HG03066 (cell line): ENCODE measurements around the gene NPHP4.
"Not testable (repeated sequence)": the region's sequence is repeated elsewhere in the genome, so short reads cannot be mapped to it uniquely, and the experiment has no call there.

Experiments used
- ATAC-seq: cut with Tn5 transposase; IDR thresholded peaks from one replicate; pipeline ENCODE4 v1.9.1; 2021; ENCODE audit warnings: low read depth; ENCODE audit not compliant: unreplicated experiment

The NPHP4 gene

DNA sequence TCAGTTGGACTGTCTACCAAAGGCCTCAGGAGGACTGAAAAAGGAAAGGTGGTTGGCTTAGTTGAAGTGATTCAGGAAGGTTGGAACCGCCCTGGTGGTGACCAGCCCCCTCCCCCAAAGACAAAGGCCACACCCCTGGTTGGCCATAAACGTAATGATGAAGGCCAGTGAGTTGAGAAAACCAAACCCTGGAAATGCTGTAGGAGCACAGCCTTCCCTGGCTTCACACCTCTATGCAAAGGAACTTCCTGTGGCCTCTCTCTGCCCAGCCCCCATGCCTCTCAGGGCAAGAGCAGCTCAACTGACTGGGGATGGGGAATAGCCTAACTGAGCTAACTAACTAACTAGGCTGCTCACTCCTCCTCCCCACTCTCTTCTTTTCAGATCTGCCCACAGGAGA is 90.4 kb downstream of the NPHP4 start:
- no peak for ATAC-seq

DNA sequence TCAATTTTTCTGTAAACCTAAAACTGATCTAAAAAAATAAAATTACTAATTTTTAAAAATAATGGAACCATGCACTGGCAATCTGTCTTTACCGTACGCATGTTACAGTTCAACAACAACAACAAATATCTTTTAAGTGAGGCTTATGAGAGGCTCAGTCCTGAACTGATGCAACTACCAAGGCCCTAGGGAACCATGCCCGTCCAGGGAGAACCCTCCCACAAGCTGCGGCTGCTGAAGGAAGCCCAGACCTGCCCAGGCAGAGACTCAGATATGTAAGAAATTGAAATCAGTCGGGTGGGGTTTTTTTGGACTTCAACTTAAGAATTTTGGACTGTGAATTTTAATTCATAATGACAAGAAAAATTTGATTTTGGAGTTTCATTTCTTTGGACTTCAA is 91.1 kb downstream of the NPHP4 start:
- ATAC-seq, result no peak

DNA sequence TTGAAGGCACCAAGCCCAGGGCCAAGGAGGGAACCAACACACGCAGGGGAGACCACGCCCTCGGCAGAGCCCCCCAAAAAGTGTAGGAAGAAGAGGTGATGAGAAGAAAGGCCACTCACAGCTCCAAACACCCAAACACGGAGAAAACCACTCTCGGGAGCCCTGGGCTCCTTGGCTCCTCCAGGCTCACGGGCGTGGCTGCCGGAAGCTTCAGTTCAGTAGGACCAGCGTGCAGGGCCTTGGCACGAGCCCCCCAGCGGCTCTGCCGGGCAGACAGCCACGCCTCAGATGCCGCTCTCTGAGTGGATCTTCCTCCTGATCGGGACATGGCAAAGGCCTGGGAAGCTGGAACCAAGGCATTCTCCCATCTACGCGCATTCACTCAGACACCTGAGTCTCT is 94.0 kb downstream of the NPHP4 start:
- no peak for ATAC-seq

DNA sequence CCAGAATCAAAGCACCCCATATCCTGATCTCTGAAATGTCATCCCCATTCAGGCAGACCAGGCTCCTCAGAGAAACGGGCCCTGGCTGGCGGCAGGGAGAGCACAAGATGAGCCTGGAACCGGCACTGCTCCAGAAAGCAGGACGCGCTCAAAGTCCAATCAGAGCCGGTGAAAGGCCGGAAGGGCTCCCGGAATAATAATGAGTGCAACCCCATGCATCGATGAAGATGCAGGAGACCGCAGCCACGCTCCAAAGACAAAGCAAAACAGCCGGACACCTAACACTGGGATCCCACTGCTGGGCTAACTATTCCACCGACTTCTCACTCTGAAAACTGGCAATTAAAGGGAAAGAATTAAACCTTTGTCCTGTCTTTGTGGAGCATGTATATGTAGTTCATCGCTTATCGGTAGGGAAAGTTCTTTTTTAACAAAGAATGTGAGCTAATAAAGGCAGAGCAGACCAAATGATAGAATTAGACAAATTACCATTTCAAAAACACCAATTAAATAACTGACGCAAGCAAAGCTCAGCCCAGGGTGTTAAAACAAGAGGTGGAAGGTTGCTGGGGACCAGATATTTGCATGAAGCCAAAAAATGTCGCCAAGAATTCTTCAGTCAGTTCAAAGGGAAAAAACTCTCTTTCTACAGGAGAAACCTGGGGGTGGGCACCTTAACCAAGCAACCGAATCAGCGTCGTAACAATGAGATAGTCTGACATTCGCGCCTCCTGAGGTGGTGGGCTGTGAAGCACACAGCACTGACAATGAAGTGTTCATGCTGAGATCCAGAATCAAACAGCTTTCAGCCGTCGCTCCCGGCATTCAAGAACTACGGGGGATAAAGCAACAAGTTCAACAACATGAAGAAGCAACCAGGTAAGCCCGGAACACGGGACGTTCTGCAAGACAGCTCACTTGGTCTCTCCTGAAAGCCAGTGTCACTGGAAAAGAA is 95.2 kb downstream of the NPHP4 start:
- no peak for ATAC-seq

DNA sequence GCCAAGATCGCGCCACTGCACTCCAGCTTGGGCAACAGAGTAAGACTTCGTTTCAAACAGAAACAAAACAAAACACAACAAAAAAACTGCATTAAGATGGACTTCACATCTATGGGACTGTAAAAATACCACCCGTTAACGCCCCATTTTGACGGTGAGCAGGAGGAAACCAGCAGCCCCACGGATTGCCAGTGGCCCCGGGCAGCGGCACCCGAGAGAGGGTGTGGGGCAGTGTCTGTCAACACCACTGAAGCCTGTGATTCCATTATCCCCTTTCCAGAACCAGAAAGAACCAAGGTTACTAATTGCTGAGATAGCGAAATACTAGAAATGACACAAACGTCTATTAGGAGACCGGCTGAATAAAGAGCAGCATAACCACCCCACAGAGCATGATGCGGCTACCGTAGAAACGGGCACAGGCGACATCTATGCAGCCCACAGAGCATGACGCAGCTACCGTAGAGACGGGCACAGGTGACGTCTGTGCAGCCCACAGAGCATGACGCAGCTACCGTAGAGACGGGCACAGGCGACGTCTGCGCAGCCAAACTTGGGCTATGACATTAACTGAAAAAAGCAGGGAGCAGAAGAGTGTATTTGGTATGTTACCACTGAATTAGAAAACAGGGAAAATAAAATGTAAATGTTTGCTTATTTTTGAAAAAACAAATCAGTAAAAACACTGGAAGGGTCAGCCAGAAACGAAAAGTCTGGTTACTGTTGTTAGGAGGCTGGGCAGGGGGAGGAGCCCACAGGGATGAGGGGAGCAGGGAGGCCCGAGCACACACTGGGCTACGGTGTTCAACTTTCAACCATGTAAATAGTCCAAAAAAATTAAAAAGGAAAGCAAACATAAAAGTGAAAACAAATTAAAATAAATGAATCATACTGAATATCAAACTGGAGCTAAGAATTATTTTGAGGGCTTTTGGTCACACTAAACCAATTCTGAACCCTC is 96.5 kb downstream of the NPHP4 start:
- no peak for ATAC-seq

DNA sequence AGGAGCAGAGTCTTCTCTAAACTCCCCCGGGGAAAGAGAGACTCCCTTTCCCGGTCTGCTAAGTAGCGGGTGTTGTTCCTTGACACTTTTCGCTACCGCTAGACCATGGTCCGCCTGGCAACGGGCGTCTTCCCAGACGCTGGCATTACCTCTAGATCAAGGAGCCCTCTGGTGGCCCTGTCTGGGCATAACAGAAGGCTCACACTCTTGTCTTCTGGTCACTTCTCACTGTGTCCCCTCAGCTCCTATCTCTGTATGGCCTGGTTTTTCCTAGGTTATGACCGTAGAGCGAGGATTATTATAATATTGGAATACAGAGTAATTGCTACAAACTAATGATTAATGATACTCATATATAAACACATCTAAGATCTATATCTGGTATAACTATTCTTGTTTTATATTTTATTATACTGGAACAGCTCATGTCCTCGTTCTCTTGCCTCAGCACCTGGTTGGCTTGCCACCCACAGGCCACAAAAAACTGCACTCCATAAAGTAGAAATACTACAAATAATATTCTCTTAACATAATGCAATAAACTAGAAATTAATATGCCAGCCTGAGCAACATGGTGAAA is 98.4 kb downstream of the NPHP4 start:
- not testable (repeated sequence) for ATAC-seq

DNA sequence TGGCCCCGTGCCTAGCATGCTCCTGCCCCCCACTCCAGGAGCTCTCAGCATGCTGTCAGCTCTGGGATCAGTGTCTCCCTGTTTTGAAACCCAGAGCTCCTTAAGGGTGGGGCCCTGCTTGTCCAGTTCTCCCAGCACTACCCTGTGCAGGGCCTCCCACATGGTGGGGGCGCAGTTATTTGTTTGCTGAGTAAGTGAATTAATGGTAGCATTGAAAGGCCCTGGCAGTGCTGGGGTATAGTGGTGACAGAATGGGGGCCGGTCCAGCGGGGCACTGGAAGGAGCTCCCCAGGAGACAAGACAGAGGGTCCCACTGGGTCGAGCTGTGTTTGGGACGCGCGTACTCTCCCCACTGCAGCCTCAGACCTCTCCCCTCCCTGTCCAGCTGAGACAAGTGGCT is 99.9 kb downstream of the NPHP4 start:
- ATAC-seq, result no peak

DNA sequence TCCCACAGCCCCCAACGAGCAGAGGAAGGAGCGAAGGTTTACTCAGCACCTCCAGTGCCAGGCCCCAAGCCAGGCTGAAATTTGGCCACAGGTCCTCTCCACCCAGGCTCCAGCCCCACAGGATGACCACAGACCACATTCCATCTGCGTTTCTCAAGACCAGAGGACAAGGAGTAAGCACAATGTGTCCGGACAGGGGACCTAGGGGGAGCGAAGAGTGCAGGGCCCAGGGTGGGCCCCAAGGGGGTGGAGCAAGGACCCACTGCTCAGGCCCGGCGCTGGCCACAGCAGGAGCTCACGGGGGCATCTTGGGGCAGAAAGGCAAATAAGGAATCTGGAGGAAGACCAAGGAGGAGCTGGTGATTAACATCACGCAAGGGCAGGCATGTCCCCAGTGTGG is 100.5 kb downstream of the NPHP4 start:
- no peak for ATAC-seq

DNA sequence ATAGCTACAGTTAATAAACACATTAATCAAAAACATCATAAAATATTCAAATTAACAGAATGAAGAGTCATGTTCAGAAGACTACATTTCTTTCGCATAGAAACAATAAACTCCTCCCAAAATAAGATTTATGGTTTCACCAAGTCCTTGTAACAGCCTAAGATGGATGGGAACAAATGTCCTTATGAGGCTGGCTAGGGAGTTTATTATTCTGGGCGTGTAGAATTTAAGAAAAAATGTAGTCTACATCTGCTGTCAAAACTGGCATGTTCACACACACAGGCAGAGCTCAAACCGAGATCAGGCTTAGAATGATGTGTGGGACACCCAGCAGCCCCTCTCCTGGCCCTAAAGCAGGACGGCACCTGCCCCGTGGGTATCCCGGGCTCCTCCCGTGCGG is 101.1 kb downstream of the NPHP4 start:
- ATAC-seq, result no peak

DNA sequence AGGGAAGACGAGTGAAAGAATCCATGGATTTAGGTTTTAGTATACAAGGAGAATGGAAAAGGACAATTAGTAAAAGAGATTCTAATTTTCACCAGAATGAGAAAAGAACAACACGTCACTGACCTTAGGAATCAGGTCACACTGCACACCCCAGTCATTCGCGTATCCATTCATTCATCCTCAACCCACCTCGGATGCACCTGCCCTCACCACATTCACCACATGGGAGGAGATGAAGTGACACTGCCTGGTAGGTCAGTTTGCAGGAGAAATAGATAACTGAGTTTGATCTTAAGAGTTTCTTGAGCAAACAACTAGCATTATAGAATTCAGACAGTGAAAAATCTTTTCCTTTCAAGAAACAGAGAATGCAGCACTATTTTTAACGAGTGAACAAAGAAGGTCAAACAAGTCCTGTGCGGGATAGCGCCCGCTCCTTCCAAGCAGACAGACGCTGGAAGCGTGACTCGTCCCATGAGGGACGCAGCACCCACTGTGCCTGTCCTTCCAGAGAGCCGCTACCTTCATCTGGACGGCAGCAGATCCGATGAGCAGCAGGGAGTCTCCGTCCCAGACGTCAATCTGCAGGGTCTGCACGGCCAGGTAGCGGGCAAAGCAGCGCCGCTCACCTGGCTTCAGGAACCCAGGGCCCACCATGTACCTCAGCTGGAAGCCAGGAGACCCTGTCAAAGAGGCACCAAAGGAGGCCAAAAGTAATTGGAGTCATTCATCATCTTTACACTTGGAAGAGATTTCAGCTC is 101.7 kb downstream of the NPHP4 start:
- ATAC-seq, result no peak

DNA sequence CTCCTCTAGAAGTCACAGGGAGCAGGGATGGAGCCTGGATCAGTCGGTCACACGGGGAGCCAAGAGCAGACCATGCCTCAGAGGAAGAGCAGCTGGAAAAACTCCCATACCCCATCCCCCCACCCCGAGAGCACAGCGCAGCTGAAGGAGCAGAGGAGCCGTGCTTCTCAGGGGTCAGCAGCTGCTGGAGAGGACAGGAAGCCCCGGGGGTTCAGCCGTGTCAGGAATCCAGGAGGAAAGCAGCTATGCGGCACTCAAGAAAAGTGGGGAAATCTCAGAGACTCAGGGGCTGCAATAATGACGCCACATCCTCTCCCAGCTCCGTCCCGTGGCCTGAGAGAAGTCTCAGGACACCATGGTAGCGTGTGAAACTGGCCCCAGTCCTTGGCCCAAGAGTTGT is 102.3 kb downstream of the NPHP4 start:
- no peak for ATAC-seq

DNA sequence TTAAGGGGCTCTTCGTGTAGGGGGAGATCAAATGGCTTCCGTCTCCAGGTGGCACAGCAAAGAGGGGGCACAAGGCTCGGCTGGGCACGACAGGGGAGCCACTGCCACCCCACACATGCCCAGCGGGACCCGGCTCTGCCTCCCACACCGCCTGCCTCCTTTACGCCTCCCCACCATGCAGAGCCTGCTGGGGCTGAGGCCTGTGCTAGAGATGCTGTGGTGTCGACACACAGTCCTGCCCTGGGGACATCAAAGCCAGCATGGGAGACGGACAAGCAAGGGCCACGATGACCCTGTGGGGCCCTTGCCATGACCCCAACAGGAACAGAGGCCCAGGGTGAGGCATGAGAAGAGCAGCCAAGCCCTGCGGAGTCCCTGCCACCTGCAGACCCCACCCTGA is 102.8 kb downstream of the NPHP4 start:
- ATAC-seq, result no peak

DNA sequence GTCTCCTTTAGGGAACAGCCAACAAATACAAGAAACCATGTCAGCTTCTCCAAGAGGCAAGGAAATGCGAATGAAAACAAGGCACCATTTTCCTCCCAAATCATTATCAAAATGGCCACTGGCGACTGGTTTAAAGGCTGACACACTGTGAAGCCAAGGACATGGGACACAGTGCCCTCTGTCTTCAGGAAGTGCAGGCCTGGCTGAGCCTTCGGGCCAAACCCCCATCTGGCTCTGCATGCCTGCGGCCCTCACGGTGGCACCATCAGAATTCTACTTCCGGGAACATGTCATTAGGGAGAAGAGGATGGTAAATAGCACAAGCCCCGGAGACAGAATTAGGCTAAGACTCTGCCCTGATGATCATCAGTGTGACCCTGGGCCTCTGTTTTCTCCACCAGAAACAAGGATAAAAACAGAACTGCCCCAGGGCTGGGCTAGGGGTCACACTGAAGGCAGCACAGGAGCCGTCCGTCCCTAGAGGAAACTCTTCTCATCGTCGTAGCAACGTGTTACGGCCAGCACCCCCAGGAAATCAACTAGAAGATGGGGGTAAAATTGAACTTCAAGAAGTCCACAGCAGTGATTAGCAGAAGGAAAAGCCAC is 103.5 kb downstream of the NPHP4 start:
- ATAC-seq, result no peak

DNA sequence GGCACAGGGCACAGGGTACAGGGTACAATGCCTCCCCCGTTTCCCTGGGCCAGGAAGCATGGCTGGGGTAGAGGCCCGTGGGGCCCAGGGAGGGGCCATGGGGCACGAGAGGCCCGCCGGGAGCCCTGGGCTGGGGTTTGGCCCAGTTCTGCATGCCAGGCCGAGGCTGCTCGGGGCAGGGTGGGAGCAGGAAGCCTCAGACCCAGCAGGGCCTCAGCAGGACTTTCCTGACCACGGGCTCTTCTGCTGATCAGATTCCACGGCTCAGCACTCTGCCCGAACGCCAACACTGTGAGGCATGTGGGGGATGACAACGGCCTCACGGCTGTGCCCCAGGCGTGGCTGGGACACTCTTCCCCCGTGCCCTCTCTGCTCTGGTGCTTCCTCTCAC is 104.3 kb downstream of the NPHP4 start:
- no peak for ATAC-seq

DNA sequence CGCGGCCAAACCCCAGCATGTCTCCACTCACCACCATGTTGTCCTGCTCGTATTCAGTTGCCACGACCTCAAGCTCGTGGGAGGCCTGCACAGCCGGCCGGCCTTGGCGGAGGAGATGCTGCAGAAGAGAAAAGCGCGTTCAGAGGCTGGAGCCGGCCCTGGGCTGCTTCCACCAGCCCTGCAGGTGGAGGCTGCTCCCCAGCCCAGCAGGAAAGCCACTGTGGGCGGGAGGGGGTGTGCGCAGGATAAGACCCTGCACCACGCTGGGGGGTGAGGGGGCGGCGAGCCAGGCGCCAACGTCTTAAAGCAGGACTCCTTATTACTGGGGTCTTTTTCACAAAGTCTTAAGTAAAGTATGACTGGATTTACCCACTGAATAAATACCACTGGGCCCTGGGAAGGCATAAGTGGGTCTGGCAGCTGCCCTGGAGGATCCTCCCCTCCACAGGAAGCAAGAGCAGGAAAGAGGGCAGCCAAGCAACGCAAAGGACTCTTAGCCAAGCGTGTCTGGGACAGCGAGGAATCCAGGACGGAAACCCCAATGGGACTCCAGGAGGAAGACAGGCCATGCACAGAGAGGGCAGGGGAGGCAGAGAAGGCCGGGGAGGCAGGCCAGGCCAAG is 104.8 kb downstream of the NPHP4 start:
- ATAC-seq, result no peak

DNA sequence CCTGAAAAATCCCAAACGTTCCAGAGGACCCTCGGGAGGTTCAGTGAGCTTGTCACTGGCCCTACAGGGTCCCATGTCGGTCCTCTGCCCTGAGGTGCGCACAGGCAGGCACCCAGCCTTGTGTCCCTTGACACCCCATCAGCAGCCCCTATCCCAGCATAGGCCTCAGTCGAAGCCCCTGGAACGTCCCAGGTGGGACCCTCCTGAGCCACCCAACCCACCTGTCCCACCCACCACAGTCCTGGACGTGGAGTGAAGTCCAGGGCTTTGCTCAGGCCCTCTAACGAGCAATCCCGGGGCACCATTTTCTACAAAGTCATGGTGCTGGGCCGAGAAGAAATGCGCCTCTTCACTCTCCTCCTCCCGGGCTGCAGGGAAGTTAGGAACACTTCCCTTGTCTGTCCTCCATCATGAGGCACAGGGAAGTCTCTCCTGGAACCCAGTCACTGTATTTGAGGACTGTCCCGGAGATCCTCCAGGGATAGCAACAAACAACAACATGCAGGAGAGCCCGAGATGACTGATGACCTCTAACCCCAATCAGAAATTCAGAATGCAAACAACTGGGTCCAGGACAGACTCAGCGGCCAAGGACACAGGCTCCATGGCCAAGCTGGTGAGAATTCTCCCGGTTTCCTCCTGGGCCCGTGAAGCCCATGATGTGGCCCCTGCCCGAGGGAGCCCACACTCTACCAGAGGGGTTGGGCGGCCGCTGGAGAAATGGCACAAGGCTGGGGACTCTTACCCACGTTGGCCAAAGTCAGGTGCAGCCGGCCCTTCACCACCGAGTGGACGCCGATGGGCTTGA is 105.5 kb downstream of the NPHP4 start:
- ATAC-seq, result no peak

DNA sequence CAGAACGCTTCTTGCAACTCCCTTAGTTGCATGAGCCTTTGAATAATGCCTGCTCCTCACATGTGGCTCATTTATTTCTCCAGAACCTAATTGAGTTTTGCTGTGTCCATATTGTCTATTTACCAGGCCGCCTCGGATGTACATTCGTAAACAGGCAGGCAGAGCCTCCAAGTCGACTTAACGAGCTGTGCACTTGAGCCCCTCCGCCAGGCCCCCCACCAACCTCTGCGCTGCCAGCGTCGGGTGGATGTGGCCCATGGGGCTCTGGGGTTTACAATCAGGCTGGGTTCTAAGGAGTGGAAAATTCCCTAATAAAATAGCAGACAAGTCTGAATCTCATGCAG is 106.1 kb downstream of the NPHP4 start:
- no peak for ATAC-seq

DNA sequence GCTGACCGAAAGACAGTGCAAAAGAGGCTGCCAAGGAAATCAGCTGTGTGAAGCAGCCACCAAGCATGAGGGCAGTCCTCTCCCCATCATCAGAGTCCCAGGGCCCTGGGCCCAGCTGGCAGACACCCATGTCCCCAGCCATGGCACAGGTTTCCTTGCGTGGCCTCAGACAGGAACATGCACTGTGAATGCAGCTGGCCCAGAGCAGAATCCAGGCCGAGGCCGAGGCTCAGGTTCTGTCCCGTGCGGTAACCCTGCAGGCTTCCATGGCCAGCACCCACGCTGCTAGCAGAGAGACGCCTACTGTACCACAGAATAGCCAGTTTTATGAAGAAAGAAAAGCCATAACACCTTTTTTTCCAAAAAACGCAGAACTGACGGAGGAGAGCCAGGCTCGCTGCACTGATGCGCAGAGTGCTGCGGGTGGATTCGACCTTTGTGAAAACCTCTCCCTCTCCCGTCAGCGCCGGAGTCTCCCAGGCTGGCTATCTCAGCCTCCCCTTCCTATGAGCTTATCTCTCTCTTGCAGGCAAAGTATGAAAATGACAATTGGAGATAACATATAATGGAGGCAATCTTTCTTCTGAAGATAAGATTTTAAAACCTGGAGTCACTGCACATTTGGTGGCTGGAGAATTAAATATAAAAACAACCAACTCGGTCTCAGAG is 106.6 kb downstream of the NPHP4 start:
- no peak for ATAC-seq
